GM18499 (cell line): Measurements from ENCODE around the gene YY1.

Experiments used
- ATAC-seq: cut with Tn5 transposase; IDR thresholded peaks from one replicate; pipeline ENCODE4 v1.9.1; 2021; ENCODE audit warnings: moderate number of reproducible peaks; ENCODE audit not compliant: insufficient read depth, unreplicated experiment

Gene YY1

GRCh38 chr14:100329233-100330006 lies 90.5 kb downstream of the YY1 start:
- no peak for ATAC-seq

GRCh38 chr14:100330007-100330344 lies 91.0 kb downstream of the YY1 start:
- no peak for ATAC-seq

DNA sequence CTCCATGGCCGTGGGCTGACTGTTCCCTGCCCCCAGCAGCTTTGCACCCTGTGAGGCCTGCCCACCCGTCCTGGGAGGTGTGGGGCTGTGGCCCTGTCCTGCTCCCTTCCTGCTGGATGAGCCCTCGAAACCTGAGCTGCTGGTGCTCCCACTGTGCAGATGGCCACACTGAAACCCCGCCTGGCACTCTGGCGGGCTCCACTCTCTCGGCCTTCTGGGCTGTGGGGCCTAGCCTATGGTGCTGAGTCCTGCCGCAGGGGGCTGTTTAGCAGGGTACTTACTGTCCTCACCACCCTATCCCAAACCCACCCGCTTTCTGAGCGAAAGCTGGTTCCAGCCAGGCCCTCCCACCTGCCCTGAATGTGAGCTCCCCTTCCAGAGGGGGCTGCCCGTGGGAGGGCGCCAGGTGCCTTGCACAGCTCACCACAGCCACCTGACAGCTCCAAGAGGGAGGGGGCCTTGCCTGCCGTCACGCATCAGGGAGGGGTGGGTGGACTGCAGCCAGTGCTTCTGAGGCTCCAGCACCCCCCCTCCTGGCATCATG lies 91.5 kb downstream of the YY1 start:
- ATAC-seq = no peak

DNA sequence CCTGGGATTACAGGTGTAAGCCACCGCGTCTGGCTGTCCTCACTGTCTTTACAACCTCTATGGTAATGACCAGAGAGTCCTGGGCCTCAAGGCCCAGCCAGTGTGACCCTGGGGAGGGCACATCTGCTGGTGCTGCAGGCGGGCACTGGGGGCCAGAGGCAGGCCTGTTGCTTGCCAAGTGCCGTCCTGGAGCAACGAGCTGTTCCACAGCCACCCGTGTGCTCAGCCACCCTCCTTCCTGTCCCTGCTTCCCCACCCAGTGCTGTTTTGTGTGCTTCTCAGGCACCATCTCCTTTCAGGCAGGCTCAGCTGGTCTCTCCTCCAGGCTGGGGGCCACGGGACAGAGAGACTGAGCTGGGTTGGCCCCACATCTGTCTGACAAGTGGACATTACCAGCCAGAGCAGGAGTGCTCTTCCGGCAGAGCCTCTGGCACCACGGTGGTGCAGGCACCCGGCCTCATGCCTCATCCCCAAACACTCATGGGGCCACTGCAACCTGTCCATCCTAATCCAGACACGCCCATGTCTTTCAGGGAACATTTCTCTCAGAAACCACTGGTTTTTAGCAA lies 93.2 kb downstream of the YY1 start:
- ATAC-seq = no peak
